Upper lobe of left lung (tissue), 4 donors: Measurements from ENCODE around the gene ACSL1.

Source experiments
- CTCF ChIP-seq, 6 experiments: fragments of 450-650 bp in 4 of 6; fragments of 200-600 bp in 2 of 6; sonication (generic) in 2 of 6; IDR thresholded peaks; one replicate each; pipeline ENCODE4 v1.5.1; 2016 to 2019; ENCODE audit warnings: antibody characterized with exemption in 6 of 6
- EP300 ChIP-seq, 4 donors: sonication (generic); formaldehyde crosslinking; IDR thresholded peaks; one replicate each; pipeline ENCODE4 v1.5.1; 2017; ENCODE audit warnings: antibody characterized with exemption in 4 of 4, control low read depth in 2 of 4
- POLR2A ChIP-seq, 4 donors: fragments of 450-650 bp; IDR thresholded peaks; one replicate each; pipeline ENCODE4 v1.5.1; 2016 to 2017; ENCODE audit warnings: antibody characterized with exemption in 4 of 4, mild to moderate bottlenecking in 2 of 4
- POLR2AphosphoS5 ChIP-seq, 2 donors: sonication (generic); formaldehyde crosslinking; IDR thresholded peaks; one replicate each; pipeline ENCODE4 v1.5.1; 2017; ENCODE audit warnings: antibody characterized with exemption in 2 of 2

- no peak for TF ChIP-seq POLR2A (IDR thresholded peaks at IDR 0.05)
- TF ChIP-seq CTCF (IDR thresholded peaks at IDR 0.05) = no peak
- TF ChIP-seq POLR2AphosphoS5 (IDR thresholded peaks at IDR 0.05) = no peak
- no peak for TF ChIP-seq EP300 (IDR thresholded peaks at IDR 0.05)
These were observed 69.4 kb downstream of the ACSL1 start for GRCh38 chr4:184756399-184756798.
